Measurements from ENCODE around the gene DDX59.
"Not testable (repeated sequence)": the region's sequence is repeated elsewhere in the genome, so short reads cannot be mapped to it uniquely, and the experiment has no call there.

Gene DDX59

DNA sequence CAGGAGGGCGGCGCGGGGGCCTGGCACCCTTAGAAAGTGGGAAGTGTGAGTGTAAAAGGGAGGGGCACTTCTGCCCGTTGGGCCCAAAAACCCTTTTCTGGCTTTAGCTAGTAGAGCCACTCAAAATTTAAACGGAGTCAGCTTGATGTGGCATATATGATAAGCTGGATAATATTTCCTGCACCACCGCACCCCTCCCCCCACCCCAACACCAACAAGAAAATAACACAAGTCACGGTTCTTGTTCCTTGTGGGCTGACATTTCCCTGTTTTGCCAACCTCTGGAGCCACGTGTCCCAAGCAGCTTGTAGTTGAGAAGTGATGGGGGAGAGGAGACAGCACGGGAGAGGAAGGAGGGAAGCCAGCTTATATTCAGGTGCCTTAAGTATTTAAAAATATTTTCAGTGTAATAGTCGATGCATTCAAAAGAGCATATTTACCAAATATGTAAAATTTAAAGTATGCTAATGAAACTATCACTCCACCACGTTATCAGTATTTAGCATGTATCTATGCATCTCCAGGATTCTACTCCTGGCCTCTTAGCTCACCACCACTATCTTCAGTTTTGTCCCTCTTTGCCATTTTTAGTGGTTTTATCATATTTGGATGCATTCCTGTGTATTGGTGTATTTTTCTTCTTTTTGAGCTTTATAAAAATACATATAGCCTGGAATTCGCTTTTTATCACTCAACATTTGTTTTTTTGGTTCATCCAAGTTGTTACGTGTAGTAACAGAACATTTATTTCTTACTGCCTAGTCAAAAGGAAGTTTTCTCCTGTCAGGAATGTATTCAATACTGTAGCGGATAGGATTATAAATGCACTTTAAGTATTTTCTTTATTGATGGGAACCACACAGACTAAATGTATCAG, 773 bp upstream of the DDX59 start:
- no peak for DNase-seq (ENCODE audit: low read depth)

DNA sequence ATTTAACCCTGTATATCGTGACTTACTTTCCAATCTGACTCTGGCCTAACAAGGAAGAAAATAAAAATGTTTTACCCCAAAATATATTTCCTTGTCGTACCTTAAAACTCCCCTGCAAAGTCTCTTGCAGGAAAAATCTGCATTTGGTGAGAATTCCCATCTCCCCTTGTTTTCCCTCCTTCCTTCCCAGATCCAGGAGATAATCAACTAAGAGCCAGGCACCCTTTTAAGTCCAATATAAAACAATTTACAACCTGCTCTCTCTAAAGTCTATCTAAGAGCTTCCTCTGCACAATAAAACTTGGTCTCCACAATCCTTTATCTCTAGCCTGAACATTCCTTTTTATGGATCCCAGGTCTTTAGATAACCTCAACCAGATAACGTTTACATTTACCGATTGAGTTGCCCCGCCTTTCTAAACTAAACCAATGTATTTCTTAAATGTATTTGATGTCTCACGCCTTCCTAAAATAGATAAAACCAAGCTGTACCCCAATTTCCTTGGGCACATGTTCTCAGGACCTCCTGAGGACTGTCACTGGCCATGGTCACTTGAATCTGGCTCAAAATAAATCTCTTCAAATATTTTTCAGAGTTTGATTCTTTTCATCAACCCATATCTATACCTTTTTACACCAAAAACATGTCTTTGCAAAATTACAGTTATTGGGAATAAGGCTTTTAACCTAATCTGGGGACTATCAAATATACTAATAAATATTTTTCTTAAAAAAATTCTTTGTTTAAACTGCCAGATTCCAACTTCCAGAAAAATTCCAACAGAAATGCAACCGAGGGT, 993 bp downstream of the DDX59 start:
- DNase-seq (ENCODE audit: low read depth), result no peak

DNA sequence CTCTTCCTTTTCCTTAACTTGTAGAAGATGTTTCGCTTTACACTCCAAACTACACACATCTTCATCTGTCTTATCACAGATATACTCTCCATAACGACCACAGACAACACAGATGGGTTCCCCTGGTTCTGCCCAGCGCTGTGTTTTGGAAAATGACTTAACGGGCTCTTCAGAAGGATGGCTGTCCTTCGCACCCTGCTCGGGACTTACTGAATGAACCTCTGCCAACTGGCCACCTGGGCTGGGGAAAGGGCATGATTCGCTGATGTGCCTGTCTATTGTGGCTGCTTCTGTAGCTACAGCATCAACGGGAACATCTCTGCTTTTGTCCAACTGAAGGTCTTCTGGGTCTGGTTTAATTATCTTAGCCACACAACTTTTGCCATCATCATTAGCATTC, 3.4 kb downstream of the DDX59 start:
- DNase-seq (ENCODE audit: low read depth), result no peak

DNA sequence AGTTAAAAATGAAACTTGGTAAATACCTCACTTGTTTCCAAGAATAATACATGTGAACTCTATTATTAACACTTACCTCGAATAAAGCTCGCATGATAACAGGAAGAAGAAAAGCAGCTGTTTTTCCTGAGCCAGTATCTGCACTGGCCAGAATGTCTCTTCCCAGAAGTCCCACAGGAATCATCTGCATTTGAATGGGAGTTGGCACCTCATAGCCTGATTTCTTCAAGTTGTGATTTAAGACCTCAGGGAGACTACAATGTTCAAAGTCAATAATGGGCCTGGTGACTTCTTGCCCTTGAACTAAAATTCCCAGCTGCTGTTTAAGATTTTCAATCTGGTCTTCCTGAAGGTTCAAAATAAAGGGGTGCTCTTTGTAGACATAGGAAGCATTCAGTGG, 3.8 kb downstream of the DDX59 start:
- no peak for DNase-seq (ENCODE audit: low read depth)

DNA sequence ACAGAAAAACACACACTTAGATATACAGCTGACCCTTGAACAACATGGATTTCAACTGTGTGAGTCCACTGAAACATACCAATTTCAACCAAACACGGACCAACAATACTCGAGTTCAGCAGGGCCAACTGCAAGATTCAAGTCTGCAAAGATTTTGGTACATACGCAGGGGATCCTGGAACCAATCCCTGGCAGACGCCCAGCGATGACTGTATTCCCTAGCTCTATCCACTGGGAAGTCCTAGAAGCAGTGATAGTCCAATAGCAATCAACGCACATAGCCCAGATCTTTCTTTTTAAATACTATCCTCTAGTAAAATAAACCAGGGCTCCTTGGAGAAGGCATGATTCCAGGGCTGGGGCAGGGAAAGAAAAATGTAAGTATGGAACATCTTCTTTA, 9.0 kb downstream of the DDX59 start:
- no peak for DNase-seq (ENCODE audit: low read depth)

DNA sequence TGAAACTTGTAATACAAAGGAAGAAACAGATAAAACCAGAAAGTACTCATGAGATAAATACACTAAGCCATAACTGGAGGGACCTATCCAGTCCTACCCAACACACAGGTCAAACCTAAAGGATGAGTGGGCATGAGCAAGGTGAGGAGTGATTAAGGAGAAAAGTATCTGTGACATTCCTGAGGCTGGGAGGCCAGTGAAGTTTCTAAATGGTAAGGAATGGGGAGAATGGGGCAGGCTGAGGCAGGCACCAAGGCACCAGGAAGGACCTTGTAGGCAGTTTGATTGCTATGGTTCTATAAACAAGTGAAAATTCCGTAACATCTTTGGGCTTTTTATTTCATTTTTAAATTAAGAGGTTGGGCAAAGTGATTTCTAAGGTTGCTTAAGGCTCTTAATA, 10.4 kb downstream of the DDX59 start:
- DNase-seq (ENCODE audit: low read depth), result no peak

DNA sequence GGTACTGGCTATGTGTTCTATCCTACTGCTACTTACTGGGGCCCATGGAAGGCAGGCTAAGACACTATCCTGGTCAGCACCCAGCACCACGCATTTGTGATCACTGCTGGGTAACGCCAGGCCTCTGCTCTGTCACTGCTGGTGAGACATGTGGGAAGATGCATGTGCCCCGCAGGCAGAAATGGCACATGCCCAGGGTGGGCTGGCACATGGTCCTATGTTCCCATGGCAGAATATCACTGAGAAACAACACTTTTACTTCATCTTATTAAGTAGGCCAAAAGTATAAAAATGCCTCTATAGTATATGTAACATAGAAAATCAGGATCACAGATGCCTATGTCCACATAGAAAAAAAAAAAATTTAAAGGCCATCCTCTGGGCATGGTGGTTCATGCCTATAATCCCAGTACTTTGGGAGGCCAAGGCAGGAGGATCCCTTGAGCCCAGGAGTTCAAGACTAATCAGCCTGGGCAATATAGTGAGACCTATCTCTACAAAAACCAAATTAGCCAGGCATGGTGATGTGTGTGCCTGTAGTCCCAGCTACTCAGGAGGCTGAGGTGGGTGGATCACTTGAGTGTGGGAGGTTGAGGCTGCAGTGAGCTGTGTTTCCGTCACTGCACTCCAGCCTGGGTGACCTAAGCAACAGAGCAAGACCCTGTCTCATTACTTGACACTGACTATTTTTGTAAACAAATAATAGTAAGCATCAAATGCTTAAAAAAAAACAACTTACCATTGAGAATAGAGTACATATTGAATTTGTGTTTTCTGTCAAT, 11.5 kb downstream of the DDX59 start:
- DNase-seq (ENCODE audit: low read depth), result no peak

DNA sequence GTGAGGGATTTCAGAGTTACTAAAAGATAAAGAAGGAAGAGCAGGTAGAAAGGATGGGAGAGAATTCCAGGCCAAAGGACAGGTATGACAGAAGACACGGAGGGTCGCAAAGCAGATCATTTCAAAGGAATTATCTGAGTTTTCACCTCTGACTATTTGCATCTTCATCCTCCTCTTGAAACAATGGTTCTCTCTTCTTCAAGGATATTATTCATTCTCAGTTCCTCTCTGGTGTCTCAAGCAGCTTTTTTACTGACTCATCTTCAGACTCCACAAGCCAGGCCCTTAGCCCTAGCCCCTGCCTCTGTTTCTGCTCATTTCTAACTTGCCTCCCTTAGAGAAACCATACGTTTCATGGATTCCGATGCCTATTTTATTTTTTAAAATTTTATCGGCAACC, 15.0 kb downstream of the DDX59 start:
- no peak for DNase-seq (ENCODE audit: low read depth)

DNA sequence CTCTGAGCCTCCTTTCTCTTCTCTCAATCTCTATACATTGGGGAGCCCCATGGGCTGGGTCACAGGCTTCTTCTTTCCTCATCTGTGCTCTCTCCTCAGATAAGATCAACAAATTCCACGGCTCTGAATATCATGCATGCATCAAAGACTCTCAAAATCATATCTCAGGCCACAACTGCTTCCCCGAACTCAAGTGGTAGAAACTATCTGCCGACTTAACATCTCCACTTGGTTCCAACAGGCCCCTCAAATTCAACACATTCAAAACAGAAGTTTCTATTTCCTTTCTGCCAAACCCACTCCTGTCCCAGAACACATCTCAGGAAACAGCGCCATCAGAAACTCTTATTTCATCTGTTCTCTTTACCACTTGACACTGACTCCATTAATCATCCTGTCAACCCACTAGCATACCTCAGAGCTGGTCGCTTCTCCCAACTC, 16.7 kb downstream of the DDX59 start:
- DNase-seq (ENCODE audit: low read depth), result no peak

DNA sequence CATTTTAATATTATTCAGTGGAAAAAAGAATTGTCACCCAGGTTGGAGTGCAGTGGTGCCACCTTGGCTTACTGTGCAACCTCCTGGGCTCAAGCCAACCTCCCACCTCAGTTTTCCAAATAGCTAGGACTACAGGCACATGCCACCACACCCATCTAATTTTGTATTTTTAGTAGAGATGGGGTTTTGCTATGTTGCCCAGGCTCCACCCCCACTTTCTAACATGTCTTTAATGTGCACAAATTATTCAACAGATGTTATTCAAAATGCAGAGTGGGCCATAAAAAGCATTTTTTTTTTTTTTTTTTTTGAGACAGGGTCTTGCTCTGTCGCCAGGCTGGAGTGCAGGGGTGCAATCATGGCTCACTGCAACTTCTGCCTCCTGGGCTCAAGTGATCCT, 17.3 kb downstream of the DDX59 start:
- no peak for DNase-seq (ENCODE audit: low read depth)

DNA sequence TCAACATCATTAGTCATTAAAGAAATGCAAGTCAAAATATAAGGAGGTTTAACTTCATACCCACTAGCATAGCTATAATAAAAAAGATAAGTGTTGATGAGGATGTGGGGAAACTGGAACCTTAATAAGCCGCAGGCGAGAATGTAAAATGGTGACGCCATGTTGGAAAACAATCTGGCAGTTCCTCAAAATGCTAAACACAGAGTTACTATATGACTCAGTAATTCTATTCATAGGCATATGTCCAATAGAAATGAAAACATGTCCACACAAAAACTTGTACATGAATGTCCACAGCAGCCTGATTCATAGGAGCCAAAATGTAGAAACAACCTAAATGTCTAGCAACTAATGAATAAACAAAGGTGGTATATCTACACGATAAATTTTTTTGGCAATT, 23.2 kb downstream of the DDX59 start:
- no peak for DNase-seq (ENCODE audit: low read depth)

DNA sequence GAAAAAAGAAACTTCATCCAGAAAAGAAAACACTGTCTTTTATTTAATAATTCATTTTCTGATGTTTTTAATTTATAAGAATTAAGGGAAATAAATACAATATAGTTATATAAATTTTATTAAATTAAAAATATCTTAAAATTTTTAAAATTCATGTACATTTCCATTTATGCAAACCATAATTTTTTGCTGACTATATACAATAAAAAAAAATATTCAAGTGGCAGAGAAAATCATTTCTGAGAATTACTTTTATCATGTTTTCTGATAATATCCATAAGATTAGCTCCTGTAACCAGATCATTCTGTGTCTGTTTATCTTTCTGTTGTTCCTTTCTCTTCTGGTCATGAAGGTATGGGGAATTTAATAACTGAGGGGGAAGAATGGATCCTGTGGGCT, 25.7 kb downstream of the DDX59 start:
- DNase-seq (ENCODE audit: low read depth), result no peak

DNA sequence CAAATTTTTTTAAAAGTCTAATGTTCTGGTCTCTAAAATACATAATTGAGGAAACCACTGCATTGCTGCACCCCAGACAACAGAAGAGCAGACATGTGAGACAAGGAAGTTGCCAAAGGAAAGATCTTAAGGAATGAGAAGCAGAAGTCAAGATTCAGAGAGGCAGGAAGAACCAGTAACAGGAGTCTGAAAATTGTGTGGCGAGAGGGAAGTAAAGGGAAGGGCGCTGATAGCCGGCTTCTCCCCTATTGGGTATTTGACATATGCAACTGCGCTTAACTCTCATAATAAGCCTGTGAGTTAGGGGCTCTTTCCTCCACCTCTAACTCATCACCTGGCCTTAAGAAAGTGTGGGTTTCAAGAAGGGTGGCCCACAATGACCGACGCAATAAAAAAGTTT, 27.2 kb downstream of the DDX59 start:
- no peak for DNase-seq (ENCODE audit: low read depth)

DNA sequence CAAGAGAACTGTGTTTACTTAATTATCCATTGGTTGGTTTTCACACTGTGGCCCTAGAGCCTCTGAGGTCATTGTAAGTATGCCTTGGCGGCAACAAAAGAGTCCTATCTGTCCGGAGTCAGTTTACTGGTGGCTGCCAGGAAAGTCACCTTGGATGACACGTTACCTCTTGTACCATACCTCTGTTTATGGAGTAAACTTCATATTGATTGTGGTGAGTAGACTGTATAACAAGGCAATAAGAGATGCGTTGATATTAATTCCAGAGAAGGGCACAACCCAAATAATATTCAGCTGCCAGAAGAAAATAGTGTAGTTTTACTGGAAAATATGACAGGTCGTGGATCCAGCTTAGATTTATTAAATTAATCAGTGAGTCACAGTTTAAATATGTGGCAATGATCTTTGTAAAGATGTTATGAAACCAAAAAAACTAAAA, 28.7 kb downstream of the DDX59 start:
- no peak for DNase-seq (ENCODE audit: low read depth)

DNA sequence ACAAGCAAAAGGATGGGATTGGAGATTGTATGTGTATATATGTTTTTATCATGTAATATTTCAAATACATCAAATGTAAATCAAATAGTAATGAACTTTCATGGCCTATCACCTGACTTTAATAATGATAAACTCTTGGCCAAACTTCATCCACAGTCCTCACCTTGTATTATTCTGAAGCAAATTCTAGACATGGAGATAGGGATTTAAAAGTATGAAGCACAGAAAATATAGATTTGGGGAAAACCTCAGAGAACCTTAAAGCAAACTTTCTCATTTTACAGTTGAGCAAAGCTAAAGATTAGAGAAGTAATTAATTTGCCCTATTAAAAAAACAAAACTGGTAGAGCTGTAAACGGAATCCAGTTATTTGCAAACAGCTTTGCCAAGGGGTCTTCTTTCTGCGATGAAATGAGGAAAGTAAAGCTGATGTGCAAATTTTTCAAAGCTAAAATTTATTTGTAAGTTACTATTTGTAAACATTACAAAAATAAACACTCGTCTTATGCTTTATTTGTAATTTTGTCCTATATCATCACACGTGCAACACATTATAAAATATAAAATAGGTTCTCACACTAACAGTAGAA, 29.2 kb downstream of the DDX59 start:
- DNase-seq (ENCODE audit: low read depth), result no peak

DNA sequence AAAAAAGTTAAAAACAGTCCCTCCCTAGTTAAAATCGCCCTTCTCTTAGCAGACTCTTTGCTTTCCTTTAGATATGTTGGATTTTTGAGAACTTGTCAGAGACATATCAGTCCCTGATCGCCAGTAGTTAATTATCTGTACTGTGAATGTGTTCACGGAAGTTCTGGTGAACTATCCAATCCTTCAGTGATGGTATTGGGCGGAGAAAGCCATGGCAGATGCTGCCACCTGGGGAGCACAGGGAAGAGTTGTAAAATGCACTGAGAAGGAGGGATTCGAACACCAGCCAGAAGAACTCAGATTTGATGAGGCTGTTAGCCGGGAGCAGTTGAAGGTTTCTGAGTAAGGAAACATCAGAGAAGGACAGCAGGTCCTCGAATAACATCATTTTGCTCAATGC, 31.6 kb downstream of the DDX59 start:
- no peak for DNase-seq (ENCODE audit: low read depth)

DNA sequence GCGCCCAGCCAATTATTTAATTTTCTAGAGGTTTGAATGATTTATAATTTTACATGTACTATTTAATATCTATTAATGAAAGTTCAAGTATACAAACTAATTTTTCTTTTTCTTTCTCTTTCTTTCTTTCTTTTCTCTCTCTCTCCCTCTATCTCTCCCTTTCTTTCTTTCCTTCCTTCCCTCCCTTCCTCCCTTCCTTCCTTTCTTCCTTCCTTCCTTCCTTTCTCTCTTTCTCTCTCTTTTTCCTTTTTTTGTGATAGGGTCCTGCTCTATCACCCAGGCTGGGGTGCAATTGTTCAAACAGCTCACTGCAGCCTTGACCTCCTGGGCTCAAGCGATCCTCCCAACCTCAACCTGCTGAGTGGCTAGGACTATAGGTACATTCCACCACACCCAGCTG, 33.0 kb downstream of the DDX59 start:
- no peak for DNase-seq (ENCODE audit: low read depth)

DNA sequence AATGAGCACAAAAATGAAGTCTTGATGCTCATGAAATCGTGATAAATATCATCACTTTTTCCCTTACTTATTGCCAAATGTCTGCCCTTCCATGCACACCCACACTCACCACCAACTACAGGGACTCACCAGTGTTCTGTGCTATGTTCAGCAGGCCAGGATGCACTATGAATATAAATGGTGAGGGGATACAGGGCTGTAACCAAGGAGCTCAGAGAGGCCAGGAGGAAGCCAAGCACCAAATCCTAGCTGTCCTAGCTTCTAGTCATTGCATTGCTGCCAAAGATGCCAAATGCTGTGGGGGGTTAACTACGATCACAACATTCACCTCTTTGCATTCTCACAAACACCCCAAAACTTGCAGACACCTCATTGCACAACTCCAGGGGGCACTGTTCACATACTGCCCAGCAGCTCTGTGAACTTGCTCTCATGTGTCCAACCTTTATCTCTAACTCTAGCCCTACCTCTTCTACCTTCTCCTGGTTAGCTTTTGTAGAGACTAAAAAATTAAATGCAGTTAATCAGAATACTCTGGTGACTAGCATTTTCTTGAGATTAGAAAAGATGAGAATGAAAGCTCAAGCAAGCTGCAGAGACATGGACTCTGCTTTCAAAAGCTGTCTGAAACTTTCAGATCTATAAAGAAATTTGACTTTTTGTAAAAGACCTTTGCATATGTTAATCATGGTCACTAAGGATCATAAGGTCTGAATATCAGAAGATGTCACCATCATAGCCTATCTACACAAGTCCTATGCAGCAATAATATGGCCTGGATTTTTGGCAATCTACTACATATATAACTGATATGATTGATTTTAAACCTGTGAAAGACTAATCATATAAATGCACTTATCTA, 35.2 kb downstream of the DDX59 start:
- no peak for DNase-seq (ENCODE audit: low read depth)

DNA sequence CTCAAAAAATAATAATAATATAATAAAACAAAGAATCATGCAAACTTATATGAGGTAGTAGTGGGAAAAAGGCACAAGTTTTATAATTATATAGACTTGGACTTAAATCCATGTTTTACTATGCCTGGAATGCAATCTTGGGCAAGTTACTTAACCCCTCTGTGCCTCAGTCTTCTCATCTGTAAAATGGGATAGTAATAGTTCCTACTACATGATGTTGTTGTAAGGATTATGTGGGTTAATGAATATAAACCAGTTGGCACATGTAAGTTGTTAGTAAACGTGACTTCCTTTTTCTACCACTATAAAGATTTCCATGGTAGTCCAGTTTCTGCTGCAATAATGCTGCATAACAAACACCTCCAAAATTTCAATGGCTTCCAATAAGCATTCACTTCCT, 38.3 kb downstream of the DDX59 start:
- no peak for DNase-seq (ENCODE audit: low read depth)

DNA sequence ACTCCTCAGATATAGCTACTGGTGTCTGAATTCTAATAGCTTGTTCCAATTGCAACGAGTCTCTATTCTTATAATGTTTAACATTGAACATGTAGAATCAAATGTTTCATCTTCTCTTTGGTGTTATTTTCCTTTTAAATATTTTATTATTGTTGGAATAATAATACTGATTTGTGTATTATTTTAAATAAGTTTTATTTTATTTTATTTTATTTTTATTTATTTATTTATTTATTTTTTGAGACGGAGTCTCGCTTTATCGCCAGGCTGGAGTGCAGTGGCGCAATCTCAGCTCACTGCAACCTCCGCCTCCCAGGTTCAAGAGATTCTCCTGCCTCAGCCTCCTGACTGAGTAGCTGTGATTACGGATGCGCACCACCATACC, 39.2 kb downstream of the DDX59 start:
- not testable (repeated sequence) for DNase-seq (ENCODE audit: low read depth)

DNA sequence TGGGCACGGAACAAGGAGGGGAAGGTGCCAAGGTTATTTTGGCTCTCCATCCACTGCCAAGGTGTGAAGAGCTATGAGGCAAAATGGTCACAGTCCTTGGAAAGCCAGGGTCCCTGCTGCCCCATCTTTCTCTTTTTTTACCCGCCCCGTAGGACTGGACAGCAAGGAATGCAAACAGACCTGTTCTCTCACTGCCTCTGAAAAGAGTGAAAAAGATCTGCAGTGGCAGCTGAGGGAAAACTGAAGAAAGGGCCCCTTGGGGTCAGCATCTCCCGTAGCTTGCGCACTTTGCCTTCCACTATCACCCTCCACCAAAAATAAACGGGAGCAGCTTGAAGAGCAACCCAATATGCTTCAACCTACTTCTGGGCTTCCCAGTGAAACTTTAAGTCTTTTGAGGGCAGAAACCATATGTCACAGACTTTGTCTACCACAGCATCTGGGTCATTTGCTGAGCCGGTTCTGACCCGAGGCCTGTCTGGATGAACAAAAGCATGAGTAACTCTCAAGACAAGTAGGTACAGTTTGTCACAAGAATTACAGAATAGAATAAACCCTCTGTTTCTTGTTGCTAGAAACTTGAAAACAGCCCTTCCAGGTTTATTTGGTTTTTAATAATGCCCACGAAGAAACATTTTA, 39.7 kb downstream of the DDX59 start:
- no peak for DNase-seq (ENCODE audit: low read depth)
